ENCODE data around the gene SCRN1. TPM values are rescaled to one million over a fixed set of nuclear protein-coding genes. Genes with fewer than 3 reads are reported as not detected.

The SCRN1 gene
- total RNA-seq, 3 donors from 2014 or later (not counting 1 experiment from before 2014, with no cell fraction given) = 23.4 to 31.3 (median 26.9) TPM

DNA sequence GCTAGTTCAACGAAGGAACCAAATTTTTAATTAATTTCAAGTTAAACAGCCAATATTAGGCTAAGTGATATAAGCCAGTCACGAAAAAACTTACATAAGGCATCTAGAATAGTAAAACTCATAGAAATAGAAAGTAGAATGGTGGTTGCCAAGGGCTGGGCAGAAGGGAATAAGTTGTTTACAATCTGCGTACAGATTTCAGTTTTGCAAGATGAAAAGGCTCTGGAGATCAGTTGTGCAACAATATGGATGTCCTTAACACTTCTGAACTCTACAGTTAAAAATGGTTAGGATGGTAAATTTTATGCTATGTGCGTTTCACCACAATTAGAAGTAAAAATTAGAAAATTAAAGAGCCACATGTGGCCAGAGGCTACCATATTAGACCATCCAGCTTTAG is 13.3 kb downstream of the SCRN1 start:
- Histone ChIP-seq H3K4me3 (ENCODE audit: low read length) (no peak overlapping the region), H3K27me3 (ENCODE audit: control insufficient read depth, insufficient read depth, low read length) (no peaks in the 10 kb centered on the region), H3K4me1 (ENCODE audit: control insufficient read depth, insufficient read depth, low read length) (no peaks in the 10 kb centered on the region), H3K27ac (ENCODE audit: low read length) (no peak overlapping the region), H3K9me3 (ENCODE audit: control insufficient read depth, insufficient read depth, low read length) (no peaks in the 10 kb centered on the region), H3K36me3 (ENCODE audit: control insufficient read depth, insufficient read depth, low read length) (no peaks in the 10 kb centered on the region)
- ATAC-seq (no peak), DNase-seq (no peak)
- peaks cover 16 to 30% of the 10 kb centered on the region in 2 donors for H3K4me1 Mint-ChIP-seq
- intact Hi-C loops (cut with micrococcal nuclease) = no loop called here
- H3K27me3 Mint-ChIP-seq (ENCODE audit: low read depth in 2 of 2) = no peaks in the 10 kb centered on the region
- H3K9me3 Mint-ChIP-seq = no peaks in the 10 kb centered on the region
- no peaks in the 10 kb centered on the region for H3K36me3 Mint-ChIP-seq
- 93% methylated on average over 3 of the region's 4 CpGs for WGBS (ENCODE audit: insufficient coverage)
- TF ChIP-seq, protein P1, sequence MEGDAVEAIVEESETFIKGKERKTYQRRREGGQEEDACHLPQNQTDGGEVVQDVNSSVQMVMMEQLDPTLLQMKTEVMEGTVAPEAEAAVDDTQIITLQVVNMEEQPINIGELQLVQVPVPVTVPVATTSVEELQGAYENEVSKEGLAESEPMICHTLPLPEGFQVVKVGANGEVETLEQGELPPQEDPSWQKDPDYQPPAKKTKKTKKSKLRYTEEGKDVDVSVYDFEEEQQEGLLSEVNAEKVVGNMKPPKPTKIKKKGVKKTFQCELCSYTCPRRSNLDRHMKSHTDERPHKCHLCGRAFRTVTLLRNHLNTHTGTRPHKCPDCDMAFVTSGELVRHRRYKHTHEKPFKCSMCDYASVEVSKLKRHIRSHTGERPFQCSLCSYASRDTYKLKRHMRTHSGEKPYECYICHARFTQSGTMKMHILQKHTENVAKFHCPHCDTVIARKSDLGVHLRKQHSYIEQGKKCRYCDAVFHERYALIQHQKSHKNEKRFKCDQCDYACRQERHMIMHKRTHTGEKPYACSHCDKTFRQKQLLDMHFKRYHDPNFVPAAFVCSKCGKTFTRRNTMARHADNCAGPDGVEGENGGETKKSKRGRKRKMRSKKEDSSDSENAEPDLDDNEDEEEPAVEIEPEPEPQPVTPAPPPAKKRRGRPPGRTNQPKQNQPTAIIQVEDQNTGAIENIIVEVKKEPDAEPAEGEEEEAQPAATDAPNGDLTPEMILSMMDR (IDR thresholded peaks at IDR 0.05) = no peak
- H3K27ac Mint-ChIP-seq = no peak overlapping the region
- no peak overlapping the region for H3K4me3 Mint-ChIP-seq

DNA sequence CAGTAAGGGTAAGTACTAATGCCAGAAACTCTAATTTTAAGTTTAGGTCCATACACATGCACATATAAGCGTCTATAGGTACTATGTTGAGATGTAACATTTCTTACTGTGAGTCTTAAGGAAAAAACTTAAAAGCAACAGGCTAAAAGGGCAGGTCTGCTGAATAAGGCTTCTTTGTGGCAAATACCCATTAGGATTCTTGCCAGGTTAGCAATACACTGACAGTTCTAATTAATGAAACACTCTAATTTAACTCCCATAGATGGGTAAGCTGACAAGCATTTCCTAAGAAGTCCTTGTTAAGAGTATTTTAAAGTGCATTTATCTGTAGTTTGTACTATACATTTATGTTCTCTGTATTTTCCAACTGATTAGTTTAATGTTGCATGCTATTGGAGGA is 14.0 kb downstream of the SCRN1 start:
- intact Hi-C loops (cut with micrococcal nuclease) = no loop called here
- H3K27me3 ChIP-seq (ENCODE audit: control insufficient read depth, insufficient read depth, low read length) = no peaks in the 10 kb centered on the region
- ATAC-seq (no peak), DNase-seq (no peak)
- H3K9me3 Mint-ChIP-seq = no peaks in the 10 kb centered on the region
- TF ChIP-seq, protein P1 (IDR thresholded peaks at IDR 0.05) = no peak
- H3K4me1 Mint-ChIP-seq = peaks cover 19 to 37% of the 10 kb centered on the region in 2 donors
- H3K4me3 ChIP-seq (ENCODE audit: low read length) = no peak overlapping the region
- no peaks in the 10 kb centered on the region for H3K36me3 ChIP-seq (ENCODE audit: control insufficient read depth, insufficient read depth, low read length)
- no peaks in the 10 kb centered on the region for H3K9me3 ChIP-seq (ENCODE audit: control insufficient read depth, insufficient read depth, low read length)
- H3K27ac ChIP-seq (ENCODE audit: low read length) = no peak overlapping the region
- H3K4me1 ChIP-seq (ENCODE audit: control insufficient read depth, insufficient read depth, low read length) = no peaks in the 10 kb centered on the region
- H3K27me3 Mint-ChIP-seq (ENCODE audit: low read depth in 2 of 2) = no peaks in the 10 kb centered on the region
- no peak overlapping the region for H3K4me3 Mint-ChIP-seq
- no peak overlapping the region for H3K27ac Mint-ChIP-seq
- 100% methylated on average over 1 of the region's 1 CpG for WGBS (ENCODE audit: insufficient coverage)
- no peaks in the 10 kb centered on the region for H3K36me3 Mint-ChIP-seq

DNA sequence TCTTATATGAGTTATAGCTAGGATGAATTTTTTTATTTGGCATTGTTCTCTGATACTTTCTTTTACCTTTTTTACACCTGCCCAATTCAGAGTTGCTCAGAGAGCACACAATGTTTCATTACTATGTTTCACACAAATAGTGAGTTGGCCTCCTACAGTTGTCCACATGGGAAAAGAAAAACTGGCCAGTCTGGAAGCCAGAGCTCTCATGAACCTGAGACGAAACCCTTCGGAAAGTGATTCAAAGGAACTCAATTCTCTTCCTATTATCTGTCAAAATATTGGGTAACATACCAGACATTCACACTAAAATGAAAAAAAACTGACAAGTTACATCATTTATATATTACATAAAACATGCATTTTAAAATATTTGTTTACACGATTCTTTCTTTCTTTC is 15.3 kb downstream of the SCRN1 start:
- no peak for ATAC-seq
- intact Hi-C loops (cut with micrococcal nuclease) = no loop called here
- WGBS (ENCODE audit: insufficient coverage) = 92% methylated on average over 3 of the region's 3 CpGs

DNA sequence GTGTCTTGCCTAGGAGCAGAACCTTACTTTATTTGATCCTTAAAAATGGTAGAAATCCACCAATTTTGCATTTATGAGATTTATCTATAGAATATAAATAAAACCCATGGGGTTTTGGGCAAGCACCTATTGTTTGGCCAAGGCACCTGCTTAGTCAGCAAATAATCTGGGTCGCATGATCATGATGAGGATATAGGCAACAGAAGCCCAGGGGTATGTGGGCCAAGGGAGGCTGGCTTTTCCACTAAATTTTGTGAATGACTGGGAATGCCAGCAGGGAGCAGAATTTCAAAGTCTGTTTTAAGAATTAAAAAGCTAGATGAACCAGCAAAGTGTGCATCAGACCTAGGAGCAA is 17.3 kb downstream of the SCRN1 start:
- ATAC-seq (no peak), DNase-seq (no peak)
- no peaks in the 10 kb centered on the region for H3K27me3 Mint-ChIP-seq (ENCODE audit: low read depth in 2 of 2)
- peaks cover 30 to 42% of the 10 kb centered on the region in 2 donors for H3K4me1 Mint-ChIP-seq
- no peaks in the 10 kb centered on the region for H3K9me3 ChIP-seq (ENCODE audit: control insufficient read depth, insufficient read depth, low read length)
- H3K27me3 ChIP-seq (ENCODE audit: control insufficient read depth, insufficient read depth, low read length) = no peaks in the 10 kb centered on the region
- H3K4me3 ChIP-seq (ENCODE audit: low read length) = no peak overlapping the region
- H3K4me1 ChIP-seq (ENCODE audit: control insufficient read depth, insufficient read depth, low read length) = no peaks in the 10 kb centered on the region
- H3K27ac Mint-ChIP-seq = no peak overlapping the region
- H3K4me3 Mint-ChIP-seq = no peak overlapping the region
- 96% methylated on average over 1 of the region's 1 CpG for WGBS (ENCODE audit: insufficient coverage)
- TF ChIP-seq, protein P1 (IDR thresholded peaks at IDR 0.05) = no peak
- no peak overlapping the region for H3K27ac ChIP-seq (ENCODE audit: low read length)
- H3K9me3 Mint-ChIP-seq = no peaks in the 10 kb centered on the region
- no peaks in the 10 kb centered on the region for H3K36me3 Mint-ChIP-seq
- no peaks in the 10 kb centered on the region for H3K36me3 ChIP-seq (ENCODE audit: control insufficient read depth, insufficient read depth, low read length)
- intact Hi-C loops (cut with micrococcal nuclease) = no loop called here

More for the DNA sequence above, 15.3 kb downstream of the SCRN1 start:
- Histone ChIP-seq H3K36me3 (ENCODE audit: control insufficient read depth, insufficient read depth, low read length) (no peaks in the 10 kb centered on the region), H3K4me1 (ENCODE audit: control insufficient read depth, insufficient read depth, low read length) (no peaks in the 10 kb centered on the region), H3K27ac (ENCODE audit: low read length) (no peak overlapping the region), H3K9me3 (ENCODE audit: control insufficient read depth, insufficient read depth, low read length) (no peaks in the 10 kb centered on the region), H3K4me3 (ENCODE audit: low read length) (no peak overlapping the region), H3K27me3 (ENCODE audit: control insufficient read depth, insufficient read depth, low read length) (no peaks in the 10 kb centered on the region)
- no peak for DNase-seq
- Mint-ChIP-seq H3K27ac (no peak overlapping the region), H3K4me3 (no peak overlapping the region), H3K9me3 (no peaks in the 10 kb centered on the region), H3K4me1 (peaks cover 22 to 50% of the 10 kb centered on the region in 2 donors), H3K36me3 (no peaks in the 10 kb centered on the region), H3K27me3 (ENCODE audit: low read depth in 2 of 2) (no peaks in the 10 kb centered on the region)
- TF ChIP-seq, protein P1 (IDR thresholded peaks at IDR 0.05) = no peak
